Left hindlimb (tissue), 1 donor: Measurements from ENCODE around the gene RNF220.

Experiments
- DNase-seq: peaks from one replicate; pipeline ENCODE4 v3.0.0-alpha.2; 2018

The RNF220 gene

DNA sequence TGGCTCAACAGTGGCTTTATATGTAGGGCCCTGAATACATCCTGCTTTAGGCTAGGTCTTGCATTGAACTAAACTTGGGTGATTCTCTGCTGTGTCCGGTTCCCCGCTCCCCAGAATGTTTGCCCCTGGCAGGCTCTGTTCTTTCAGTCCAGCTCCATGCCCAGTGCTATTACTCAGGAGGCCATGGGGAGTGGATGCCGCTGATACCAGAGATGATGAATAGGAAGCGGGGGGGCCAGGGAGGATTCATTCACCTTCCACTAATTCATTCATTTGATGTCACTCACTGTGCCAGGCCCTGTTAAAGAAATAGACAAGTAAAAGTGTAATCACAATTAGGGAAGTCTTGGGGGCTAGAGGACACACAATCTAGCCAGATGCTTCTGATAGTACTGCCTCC, 185.4 kb downstream of the RNF220 start:
- no peak for DNase-seq

DNA sequence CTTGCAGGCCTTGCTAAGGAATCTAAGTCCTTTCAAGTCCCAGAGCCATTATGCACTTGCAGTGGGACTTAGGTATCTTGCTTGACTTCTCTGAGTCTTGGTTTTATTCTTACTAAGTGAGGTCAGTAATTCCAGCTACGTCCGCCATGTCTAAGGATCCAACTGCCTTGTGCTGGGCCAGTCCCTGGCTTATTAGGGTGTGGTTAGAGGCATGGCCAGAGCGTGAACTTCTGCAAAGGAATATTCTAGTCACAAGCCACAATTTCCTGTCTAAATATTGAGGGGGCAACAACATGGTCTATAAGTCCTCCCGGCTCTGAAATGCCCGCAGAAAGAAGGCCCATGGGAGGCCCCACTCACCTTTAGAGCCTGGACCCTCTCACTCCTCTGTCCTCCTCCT, 186.3 kb downstream of the RNF220 start:
- no peak for DNase-seq

DNA sequence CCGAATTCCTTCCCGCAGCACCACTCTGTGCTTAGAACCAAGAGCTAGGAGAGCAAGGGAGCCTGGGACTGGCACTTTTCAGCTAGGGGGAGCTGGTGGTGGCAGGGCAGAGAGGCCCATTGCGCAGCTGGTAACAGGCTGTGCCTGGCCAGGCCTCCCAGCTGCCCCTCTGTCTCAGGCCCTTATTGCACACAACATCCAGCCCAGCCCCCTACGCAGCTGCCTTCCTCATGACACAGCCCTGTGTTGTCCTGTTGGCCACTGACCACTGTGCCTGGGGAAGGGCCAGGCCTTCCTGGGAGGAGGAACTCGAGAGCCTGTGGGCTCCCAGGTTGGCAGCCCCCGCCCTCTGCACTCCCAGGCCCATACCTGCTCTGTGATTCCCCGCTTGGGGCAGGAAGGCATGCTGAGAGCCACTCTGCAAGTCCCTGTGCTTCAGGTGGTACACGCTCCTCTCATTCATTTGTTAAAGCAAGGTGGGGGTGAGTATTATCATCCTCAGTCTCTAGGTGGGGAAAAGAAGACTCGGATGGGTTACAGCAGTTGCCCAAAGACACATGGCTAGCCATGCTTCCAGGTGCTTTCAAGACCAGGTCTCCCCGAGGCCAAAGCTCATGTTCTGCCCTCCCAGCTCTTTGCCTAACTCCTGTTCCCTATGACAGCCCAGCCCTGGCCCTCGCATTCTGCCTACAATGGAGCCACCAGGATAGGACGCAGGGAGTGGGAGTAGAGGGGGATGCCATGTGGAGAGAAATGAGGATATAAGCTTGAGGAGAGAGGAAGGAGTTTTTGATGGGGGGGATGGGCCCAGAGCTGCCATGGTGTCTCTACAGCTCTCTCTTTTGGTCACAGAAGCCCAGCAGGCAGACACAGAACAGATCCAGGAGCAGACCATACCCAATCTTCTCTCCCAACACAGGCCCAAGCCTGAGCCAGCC, 187.4 kb downstream of the RNF220 start:
- no peak for DNase-seq

DNA sequence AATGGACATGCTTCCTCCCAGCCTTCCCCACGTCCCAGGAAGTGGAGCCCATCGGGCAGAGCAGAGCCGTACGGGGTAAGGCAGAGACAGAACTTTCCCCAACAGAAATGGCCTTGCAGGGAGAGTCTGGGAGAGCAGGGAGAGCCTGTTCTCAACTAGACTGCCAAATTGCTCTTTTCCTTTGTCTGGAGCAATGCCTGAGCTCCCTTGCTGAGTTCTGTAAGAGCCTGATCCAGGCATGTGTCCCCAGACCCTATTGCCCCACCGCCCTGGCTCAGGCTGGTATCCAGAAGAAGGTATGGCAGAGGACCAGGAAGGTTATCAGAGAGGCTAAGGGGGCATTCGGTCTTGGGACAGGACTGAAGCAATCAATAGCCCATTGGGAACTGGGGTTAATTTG, 189.3 kb downstream of the RNF220 start:
- no peak for DNase-seq

DNA sequence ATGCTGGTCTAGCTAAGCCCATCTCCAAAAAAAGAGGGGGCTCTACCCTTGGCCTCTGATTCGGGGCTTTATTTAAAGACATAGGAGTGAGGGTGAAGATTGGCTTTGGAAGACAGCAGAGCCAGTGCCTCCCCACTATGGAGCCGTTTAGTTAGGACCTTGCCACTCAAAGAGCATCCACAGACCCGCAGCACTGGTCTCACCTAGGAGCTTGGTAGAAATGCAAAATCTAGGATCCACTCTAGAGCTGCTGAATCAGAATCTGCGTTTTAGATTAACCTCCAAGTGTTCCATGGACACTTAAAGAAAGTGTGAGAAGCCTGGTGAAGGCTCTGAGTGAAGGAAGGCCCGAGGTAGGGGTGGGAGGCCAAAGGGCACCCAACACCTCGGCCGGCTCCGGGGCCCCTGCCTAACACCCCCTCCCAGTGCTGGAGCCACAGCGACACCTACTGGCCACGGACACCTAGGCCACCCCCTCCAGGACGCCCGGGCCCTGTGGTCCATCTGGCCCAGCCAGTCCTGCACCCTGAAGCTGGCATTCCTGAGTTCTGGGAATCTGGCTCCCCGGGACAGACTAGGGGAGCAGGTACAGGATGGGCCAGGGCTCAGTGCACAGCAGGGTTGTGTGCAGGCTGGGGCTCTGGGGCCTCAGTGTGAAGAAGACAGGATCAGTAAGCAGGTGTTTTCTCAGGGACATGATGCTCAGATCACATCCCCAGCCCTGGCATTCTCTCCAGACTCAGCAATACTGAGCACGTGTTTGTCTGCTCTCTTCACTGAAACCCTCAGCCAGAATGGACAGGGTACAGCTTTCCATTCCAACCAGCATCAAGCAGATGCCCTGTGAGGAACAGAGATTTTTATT, 190.0 kb downstream of the RNF220 start:
- peak; percentile 63 for DNase-seq

DNA sequence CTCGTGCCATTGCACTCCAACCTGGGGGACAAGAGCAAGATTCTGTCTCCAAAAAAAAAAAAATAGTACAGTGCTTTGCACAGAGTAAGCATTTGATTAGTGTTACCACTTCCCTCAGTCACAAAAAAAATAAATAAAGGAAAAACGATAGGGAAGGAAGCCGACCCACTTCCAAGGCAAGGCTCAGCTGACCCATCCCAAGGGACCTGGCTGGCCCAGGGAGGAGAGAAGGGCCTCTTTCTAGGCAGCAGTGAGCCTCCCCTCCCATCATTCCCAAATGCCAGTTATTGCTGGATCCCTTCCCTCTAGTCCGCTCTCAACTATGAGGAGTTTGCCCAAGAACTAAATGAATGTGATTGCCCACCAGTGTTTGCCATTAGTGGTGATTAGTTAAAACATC, 191.5 kb downstream of the RNF220 start:
- no peak for DNase-seq

DNA sequence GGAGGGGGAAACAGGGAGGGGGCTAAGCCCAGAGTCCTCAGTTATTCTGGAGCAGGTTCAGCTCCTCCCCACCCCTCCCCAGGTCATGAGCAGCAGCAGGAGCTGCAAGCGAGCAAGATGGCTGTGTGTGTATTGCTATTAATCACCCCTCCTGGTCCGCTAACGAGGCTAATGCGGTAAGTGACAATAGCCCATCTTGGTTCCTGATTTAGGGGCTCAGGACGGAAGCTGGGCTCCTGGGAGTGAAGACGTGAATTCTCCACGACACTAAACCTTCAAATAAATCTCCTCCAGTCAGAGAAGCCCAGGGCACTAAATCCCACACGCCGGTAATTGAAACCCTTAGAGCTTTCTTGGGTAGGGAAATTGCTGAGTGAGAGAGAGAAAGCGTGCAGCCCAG, 193.1 kb downstream of the RNF220 start:
- DNase-seq, result no peak

DNA sequence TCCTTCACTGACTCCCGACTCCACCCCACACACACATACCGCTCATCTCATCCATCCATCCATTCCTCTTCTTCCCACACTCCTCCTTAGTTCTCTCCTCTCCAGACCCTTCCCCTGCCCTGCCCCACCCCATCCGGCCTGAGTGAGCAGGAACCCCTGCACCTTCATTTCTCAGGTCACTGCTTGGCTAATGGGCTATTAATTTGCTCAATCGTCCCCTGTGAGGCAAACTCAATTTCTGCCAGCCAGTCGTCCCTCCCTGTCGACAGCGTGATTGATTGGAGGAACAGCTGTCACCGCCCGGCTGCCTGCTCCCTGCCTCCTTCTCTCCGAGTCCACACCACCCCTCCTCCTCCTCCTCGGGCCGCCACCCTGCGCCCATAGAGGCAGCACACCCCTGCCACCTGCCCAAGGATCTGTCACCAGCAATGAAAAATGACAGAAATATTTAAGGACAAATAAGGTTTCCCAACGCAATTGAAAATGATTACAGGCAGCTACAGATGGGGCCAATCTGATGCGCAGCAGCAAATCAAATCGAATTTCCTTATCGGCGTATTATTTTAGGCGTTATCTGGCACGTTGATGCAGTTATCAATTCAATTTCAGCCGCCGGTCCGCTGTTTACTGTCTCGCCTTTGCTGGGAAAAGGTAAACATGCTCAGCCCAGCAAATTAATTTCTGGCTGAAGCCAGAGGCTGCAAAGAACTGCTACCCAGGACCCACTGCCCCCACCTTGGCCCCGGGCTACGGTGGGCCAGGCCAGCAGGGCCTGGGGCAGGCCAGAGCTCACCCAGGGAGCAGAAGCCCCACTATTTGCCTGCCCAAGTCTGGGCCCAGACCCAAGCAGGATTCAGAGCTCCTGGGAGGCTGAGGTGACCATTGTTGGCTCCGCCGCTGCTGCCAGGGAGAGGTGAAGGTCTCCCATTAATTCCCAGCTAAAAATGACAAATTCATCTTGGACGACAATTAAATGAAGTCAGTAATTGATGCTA, 197.9 kb downstream of the RNF220 start:
- DNase-seq, result no peak

DNA sequence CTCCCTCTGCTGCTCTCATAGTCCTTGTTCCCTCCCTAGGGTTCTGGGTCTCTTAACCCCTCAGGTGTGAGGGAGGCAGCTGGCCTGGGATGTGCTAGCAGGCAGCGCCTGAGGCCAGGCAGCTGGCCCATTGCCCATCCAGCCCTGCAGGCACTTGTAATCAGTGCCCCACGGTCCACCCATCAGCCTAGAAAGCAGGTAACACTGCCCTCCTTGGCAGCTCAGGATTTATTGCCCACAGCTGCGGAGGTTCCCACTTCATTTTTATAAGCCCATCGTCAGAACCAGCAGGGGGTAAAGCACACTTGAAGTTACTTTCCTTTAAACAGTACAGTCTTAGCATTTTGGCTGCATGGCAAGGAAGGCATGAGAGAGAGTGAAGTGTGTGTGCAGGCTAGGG, 198.7 kb downstream of the RNF220 start:
- no peak for DNase-seq

DNA sequence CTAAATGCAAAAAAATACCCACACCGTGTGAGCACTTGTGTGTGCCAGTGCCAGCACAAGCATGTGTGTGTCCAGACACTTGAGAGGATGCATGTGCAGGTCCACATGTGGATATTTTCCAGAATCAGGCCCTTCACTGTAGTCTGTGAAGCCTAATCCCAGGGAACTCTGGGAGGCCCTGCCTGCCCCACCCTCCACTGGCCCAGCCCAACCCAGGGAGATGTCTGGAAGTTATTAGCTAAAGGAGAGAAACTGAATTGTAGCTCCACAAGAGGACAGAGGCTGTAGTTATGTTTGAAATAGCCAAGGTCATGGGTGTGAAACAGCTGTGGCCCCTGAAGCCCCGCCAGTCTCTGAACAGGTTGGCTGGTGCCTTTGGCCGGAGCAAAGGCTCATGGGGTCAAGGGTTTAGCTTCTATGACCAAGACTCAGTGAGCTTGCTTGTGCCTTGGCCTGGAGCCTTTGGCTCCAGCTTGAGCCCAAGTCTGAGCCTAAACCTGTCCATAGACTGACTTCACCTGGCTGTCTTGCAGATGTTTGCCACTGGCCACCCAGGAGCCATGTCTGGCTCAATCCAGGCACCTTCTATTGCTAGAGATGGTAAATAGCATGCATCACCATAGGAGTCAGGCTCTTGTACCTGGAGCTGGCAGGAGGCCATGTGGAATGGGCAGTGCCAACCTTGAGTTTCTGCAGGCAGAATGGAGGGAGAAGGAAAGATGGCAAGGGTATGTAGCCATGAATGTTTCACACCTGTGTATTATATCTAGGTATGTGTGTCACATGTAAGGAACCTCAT, 199.3 kb downstream of the RNF220 start:
- no peak for DNase-seq

DNA sequence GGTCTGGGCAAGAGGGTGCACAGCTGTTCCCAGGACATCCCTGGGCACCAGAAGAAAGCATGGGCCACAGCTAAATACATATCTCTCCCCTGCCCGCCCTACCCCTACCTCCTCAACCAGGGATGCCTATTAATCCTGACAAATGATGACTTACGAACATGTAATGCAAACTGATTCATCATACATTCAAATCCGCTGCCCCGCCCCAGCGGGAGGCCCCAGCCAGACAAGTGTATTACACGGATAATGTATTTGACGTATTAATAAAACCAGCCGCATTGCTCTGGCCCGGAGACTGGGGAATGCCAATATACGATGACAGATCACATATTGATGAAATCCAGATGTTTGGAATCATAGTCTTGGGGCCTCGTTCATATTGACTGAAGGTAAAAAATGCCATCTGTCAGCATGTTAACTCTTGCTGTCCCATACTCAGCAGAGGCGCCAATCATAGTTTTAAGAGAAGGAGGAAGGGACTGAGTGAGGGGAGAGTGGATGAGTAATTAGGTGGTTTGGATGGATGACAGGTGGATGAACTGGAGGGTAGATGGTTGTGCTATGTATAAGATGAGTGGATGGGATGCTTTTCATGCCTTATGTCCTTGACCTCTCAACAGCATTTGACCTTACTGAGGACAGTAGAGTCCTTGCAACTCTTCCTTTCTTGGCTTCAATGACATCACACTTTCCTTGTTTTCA, 201.0 kb downstream of the RNF220 start:
- DNase-seq, result no peak

DNA sequence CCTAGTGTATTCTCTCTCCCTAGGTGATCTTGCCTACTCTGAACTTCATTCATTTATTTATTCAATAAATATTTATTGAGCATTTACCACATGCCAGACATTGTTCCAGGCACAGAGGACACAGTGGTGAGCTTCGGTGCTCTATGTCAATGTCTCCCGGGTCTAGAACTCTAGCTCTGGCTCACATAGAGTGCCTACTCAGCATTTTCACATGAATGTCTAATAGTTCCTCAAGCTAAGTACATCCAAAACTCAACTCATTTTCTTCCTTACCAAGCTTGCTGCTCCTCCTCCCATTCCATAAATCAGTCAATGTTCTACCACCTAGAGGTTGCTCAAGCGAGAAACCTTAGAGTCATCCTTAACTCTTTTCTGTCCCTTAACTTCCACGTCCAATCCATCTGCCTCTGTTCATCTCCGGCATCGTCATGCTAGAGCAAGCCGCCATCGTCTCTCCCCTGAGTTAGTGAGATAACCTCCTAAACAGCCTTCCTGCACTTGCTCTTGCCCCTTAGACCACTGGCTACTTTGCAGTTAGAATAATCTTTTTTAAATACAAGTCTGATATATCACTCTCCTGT, 201.7 kb downstream of the RNF220 start:
- no peak for DNase-seq

DNA sequence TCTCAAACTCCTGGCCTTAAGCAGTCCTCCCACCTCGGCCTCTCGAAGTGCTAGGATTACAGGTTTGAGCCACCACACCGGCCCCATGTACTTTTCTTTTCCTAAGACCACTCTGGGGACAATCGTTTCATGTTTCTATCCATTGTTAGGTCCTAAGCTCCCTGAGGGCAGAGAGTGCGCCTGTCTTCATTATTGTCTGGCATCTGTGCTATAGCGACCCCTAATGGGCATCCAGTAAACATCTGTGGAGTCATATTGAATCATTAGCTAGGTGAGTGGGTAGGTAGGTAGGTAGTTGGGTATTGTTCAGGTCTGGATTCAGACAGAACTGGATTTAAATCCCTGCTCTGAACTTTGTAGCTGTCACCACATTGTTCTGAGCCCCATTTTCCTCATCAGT, 203.1 kb downstream of the RNF220 start:
- no peak for DNase-seq

DNA sequence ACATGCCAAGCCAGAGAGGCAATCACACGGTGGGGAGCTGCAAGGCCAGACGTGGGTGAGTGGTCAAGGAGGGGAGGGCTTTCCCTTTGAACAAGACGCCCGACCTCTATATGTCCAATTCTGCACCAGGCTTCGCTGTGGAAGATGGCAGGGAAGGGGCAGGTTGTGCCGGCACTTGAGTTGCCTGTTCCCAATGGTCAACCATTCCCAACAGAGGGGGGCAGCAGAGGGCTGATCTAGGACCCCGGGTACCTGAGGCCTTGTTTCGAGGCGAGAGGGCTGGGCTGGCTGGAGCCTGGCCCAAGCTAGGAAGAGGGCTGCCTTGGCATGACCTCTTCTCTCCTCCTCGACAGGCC, 204.3 kb downstream of the RNF220 start:
- no peak for DNase-seq

DNA sequence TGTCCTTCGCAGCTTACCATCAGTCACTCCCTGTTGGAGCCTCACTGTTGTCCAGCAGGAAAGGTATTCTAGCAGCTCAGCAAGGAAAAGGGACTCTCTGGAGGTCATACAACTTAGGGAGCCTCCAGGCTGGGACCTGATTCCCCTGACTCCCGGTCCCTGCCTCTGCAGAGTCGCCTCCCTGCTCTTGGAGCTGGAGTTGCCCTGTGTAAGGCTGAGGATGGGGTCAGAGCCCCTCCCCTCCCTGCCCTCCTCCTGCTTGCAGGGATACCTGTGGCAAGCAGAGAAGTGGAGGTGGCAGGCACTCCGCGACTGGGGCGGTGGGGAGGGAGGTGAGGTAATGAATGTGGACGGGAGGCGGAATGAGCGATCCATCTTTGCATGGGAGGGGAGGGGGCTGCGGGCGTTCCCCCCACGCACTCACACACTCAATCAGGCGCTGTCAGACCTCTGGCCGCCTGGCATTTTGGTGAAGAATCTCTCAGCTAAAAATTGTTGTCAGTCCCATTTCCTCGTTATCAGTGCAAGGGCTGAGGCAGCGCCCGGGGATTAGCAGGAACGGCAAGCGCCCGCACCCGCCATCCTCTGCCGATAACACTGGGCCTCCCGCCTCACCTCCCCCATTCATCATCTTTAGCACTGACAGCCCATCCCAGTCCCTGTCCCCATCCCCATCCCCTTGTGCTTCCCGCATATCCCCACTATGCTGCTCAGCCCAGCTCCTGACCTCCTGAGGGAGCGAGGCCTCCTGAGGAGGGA, 204.9 kb downstream of the RNF220 start:
- no peak for DNase-seq

DNA sequence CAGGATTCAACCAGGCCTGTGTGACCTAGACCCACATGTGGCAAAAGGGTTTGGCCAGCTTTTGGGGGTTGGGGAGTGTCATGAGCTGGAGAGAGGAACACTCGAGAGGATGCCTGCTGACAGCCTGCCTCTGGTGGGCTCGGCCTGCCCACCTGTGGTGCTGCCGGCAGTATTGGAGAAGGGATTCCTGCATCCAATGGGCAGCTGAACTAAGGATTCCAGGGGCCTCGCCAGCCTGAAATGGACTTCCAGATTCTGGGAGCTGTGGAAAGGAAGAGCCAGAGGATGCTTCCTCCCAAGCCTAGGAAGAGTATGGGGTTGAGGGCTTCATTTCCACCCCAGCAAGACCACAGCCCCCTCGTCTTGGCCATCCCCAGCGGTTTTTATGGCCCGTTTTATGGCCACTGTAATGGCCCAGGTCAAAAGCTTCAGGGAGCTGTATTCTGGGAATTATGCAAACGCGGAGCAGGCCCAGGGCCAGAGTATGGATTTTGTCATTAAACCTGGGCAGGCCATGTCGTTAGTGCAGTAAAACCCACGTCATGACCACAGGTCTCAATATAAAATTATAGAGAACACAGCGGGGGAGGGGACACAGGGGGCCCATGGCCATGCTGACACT, 205.6 kb downstream of the RNF220 start:
- DNase-seq, result no peak

DNA sequence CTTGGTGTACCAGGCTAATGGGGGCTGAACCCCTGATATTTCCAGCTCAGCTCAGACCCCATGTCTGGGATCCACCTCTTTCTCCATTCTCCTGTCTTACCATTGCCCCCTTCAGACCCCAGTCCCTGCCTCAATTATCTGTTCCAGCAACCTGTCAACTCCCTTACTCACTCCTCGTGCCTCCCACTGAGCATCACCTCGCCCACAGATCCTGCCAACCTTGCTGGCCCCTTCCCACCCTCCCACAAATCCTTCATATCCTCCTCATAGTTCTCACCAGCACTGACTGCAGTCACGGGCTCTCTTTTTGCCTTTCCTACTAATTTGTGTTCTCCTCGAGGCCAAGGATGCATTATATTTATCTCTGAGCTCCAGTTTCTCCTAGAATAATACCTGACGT, 206.4 kb downstream of the RNF220 start:
- no peak for DNase-seq

DNA sequence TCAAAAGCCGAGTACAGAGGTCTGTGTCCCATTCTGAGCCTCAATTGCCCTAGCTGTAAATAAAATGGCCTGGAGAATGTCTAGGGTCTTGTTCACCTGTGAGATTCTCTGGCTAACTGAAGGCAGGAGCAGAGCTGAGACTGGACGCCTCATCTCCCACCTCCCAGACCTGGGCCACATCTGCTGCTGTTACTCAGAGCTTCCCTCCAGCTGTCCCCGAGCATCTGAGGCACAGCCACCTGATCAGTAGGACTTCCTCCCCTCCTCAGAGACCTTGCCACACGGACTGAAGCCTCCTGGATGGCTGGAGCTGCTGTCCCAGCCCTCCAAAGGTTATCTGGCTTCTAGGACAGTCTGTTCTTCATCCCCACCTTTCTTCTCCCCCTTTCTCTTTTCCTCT, 206.8 kb downstream of the RNF220 start:
- DNase-seq, result no peak

DNA sequence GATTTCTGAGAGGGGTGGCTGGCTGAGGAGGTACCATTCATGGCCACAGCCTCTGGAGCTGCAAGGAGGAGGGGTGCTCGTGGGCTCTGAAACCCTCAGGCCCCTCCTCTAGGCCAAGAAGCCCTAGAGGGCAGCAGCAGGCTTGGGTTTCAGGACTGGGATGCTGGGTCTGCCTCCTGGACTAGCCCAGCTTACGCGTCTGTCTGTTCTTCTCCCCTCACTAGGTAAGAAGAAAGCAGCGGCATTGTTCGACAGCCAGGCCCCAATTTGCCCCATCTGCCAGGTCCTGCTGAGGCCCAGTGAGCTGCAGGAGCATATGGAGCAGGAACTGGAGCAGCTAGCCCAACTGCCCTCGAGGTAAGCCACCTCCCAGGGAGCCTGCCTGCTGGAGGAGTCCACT, 208.9 kb downstream of the RNF220 start:
- no peak for DNase-seq
